ENCODE measurements around the gene GCKR.

DNA sequence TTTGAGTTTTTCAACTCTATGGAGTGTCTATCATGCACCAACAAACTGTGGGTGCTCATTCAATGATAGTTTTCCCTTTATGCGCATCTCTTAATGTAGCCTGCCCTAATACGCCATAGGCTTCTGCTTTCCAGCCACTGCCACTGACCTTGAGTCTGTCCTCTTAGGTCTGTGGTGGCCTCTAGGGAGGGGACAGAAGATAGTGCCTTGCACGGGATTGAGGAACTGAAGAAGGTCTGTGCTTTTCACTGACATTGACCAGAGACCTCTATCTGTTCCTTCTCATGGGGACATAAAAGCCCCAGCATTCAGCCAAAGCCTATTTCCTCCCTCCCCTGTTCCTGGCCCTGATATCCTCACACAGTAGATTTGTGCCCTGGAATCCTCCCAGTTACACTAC lies 2.3 kb downstream of the GCKR start:
- TF ChIP-seq, protein P1, sequence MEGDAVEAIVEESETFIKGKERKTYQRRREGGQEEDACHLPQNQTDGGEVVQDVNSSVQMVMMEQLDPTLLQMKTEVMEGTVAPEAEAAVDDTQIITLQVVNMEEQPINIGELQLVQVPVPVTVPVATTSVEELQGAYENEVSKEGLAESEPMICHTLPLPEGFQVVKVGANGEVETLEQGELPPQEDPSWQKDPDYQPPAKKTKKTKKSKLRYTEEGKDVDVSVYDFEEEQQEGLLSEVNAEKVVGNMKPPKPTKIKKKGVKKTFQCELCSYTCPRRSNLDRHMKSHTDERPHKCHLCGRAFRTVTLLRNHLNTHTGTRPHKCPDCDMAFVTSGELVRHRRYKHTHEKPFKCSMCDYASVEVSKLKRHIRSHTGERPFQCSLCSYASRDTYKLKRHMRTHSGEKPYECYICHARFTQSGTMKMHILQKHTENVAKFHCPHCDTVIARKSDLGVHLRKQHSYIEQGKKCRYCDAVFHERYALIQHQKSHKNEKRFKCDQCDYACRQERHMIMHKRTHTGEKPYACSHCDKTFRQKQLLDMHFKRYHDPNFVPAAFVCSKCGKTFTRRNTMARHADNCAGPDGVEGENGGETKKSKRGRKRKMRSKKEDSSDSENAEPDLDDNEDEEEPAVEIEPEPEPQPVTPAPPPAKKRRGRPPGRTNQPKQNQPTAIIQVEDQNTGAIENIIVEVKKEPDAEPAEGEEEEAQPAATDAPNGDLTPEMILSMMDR (IDR thresholded peaks at IDR 0.05; ENCODE audit: poor library complexity, severe bottlenecking): no peak
- no peak for TF ChIP-seq TAF1 (IDR thresholded peaks at IDR 0.05; ENCODE audit: low read depth)
- TF ChIP-seq, protein P2, sequence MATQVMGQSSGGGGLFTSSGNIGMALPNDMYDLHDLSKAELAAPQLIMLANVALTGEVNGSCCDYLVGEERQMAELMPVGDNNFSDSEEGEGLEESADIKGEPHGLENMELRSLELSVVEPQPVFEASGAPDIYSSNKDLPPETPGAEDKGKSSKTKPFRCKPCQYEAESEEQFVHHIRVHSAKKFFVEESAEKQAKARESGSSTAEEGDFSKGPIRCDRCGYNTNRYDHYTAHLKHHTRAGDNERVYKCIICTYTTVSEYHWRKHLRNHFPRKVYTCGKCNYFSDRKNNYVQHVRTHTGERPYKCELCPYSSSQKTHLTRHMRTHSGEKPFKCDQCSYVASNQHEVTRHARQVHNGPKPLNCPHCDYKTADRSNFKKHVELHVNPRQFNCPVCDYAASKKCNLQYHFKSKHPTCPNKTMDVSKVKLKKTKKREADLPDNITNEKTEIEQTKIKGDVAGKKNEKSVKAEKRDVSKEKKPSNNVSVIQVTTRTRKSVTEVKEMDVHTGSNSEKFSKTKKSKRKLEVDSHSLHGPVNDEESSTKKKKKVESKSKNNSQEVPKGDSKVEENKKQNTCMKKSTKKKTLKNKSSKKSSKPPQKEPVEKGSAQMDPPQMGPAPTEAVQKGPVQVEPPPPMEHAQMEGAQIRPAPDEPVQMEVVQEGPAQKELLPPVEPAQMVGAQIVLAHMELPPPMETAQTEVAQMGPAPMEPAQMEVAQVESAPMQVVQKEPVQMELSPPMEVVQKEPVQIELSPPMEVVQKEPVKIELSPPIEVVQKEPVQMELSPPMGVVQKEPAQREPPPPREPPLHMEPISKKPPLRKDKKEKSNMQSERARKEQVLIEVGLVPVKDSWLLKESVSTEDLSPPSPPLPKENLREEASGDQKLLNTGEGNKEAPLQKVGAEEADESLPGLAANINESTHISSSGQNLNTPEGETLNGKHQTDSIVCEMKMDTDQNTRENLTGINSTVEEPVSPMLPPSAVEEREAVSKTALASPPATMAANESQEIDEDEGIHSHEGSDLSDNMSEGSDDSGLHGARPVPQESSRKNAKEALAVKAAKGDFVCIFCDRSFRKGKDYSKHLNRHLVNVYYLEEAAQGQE (IDR thresholded peaks at IDR 0.05; ENCODE audit: borderline replicate concordance): no peak
- no peak for TF ChIP-seq EZH2 (IDR thresholded peaks at IDR 0.05; ENCODE audit: borderline replicate concordance, insufficient read depth, low read length, poor library complexity, severe bottlenecking)
